Smooth muscle cell (in vitro differentiated cells): ENCODE results near the gene SLIT3. TPM values are rescaled to one million over a fixed set of nuclear protein-coding genes. Genes with fewer than 3 reads are reported as not detected.

Source experiments
- DNase-seq: peaks from one replicate; lab custom pipeline; 2025; ENCODE audit not compliant: unreplicated experiment; lab: John Stamatoyannopoulos, UW
- H2AFZ ChIP-seq: fragments of 200-600 bp; sonication (generic); 2 replicates; pipeline ENCODE4 v1.6.0; 2016; ENCODE audit warnings: antibody characterized with exemption, low read depth, mild to moderate bottlenecking
- H3F3A ChIP-seq: fragments of 200-600 bp; sonication (generic); 2 replicates; pipeline ENCODE4 v1.6.0; 2017; ENCODE audit warnings: antibody characterized with exemption, low read depth
- H3K27ac ChIP-seq: fragments of 200-600 bp; sonication (generic); 2 replicates; pipeline ENCODE4 v1.5.1; 2016; ENCODE audit warnings: low read depth, mild to moderate bottlenecking
- H3K27me3 ChIP-seq: fragments of 200-600 bp; sonication (generic); 2 replicates; pipeline ENCODE4 v1.6.1; 2016; ENCODE audit warnings: low read depth, mild to moderate bottlenecking
- H3K36me3 ChIP-seq: fragments of 200-600 bp; sonication (generic); 2 replicates; pipeline ENCODE4 v1.5.1; 2016; ENCODE audit warnings: low read depth
- H3K4me1 ChIP-seq: fragments of 200-600 bp; sonication (generic); 2 replicates; pipeline ENCODE4 v1.5.1; 2016; ENCODE audit warnings: low read depth
- H3K4me2 ChIP-seq: fragments of 200-600 bp; sonication (generic); 2 replicates; pipeline ENCODE4 v1.6.0; 2016; ENCODE audit warnings: mild to moderate bottlenecking
- H3K4me3 ChIP-seq: fragments of 200-600 bp; sonication (generic); 2 replicates; pipeline ENCODE4 v1.5.1; 2016; ENCODE audit warnings: mild to moderate bottlenecking
- H3K79me2 ChIP-seq: fragments of 200-600 bp; sonication (generic); 2 replicates; pipeline ENCODE4 v1.6.0; 2016; ENCODE audit warnings: low read depth, mild to moderate bottlenecking
- H3K9ac ChIP-seq: fragments of 200-600 bp; sonication (generic); 2 replicates; pipeline ENCODE4 v1.6.0; 2016; ENCODE audit warnings: low read depth
- H3K9me3 ChIP-seq: fragments of 200-600 bp; sonication (generic); replicated peaks from 2 replicates; pipeline ENCODE4 v1.5.1; 2016; ENCODE audit warnings: low read depth
- H4K20me1 ChIP-seq: fragments of 200-600 bp; sonication (generic); 2 replicates; pipeline ENCODE4 v1.6.0; 2016; ENCODE audit warnings: low read depth
- CTCF ChIP-seq: fragments of 200-600 bp; sonication (generic); IDR thresholded peaks from 2 replicates; pipeline ENCODE4 v1.5.1; 2017; ENCODE audit warnings: borderline replicate concordance, mild to moderate bottlenecking, antibody characterized with exemption; ENCODE audit not compliant: insufficient read depth, poor library complexity, severe bottlenecking
- WGBS: methylation state at CpG from one replicate; pipeline ENCODE4 v1.1.7; 2016; ENCODE audit warnings: low lambda C conversion rate; 5-methylcytosine and 5-hydroxymethylcytosine counted together
- polyA plus RNA-seq: library from polyadenylated mRNA; unstranded; fragments of >200 nt; fragmentation: Nextera tagmentation; extraction: Ambion mirVana; gene quantifications from 2 replicates; pipeline ENCODE4 v1.2.1, GENCODE V29; 2016
- total RNA-seq: library from RNA; depleted of rRNA; stranded (reverse); fragments of >200 nt; gene quantifications from 2 replicates; pipeline ENCODE4 v1.2.3, GENCODE V29; 2014

The SLIT3 gene
- total and polyA plus RNA-seq, 2 experiments from 2014 or later, result 25.4 to 29.5 TPM

- H3K4me3 ChIP-seq, result no peak overlapping the region
- no peak overlapping the region for H3K9ac ChIP-seq
- H3K79me2 ChIP-seq, result no peaks in the 10 kb centered on the region
- no peak overlapping the region for H2AFZ ChIP-seq
- no peak overlapping the region for H3K27ac ChIP-seq
- no peak overlapping the region for H3K4me2 ChIP-seq
- H3K27me3 ChIP-seq, result peaks cover 12% of the 10 kb centered on the region
- no peaks in the 10 kb centered on the region for H3K9me3 ChIP-seq
- H4K20me1 ChIP-seq, result no peaks in the 10 kb centered on the region
- 92% methylated on average over 2 of the region's 2 CpGs for WGBS
- no peaks in the 10 kb centered on the region for H3K4me1 ChIP-seq
- TF ChIP-seq CTCF, result no peak
- H3F3A ChIP-seq, result no peaks in the 10 kb centered on the region
- no peak for DNase-seq
- H3K36me3 ChIP-seq, result no peaks in the 10 kb centered on the region
Observed at GRCh38 chr5:168991311-168991710, 309.6 kb downstream of the SLIT3 start.

- H3K9ac ChIP-seq, result no peak overlapping the region
- H3K36me3 ChIP-seq, result no peaks in the 10 kb centered on the region
- H3K4me1 ChIP-seq, result no peaks in the 10 kb centered on the region
- no peak overlapping the region for H3K27ac ChIP-seq
- H3K27me3 ChIP-seq, result peaks cover 12% of the 10 kb centered on the region
- no peaks in the 10 kb centered on the region for H3F3A ChIP-seq
- no peaks in the 10 kb centered on the region for H3K79me2 ChIP-seq
- TF ChIP-seq CTCF, result no peak
- 92% methylated on average over 4 of the region's 4 CpGs for WGBS
- H3K4me2 ChIP-seq, result no peak overlapping the region
- no peaks in the 10 kb centered on the region for H4K20me1 ChIP-seq
- no peak overlapping the region for H3K4me3 ChIP-seq
- H2AFZ ChIP-seq, result no peak overlapping the region
- no peaks in the 10 kb centered on the region for H3K9me3 ChIP-seq
- no peak for DNase-seq
Observed at GRCh38 chr5:168990679-168991078, 310.3 kb downstream of the SLIT3 start.

GRCh38 chr5:168989731-168990505 lies 311.0 kb downstream of the SLIT3 start:
- Histone ChIP-seq H3K4me2 (no peak overlapping the region), H4K20me1 (no peaks in the 10 kb centered on the region), H2AFZ (no peak overlapping the region), H3K9ac (no peak overlapping the region), H3K27me3 (peaks cover 12% of the 10 kb centered on the region), H3K4me1 (no peaks in the 10 kb centered on the region), H3K79me2 (no peaks in the 10 kb centered on the region), H3K27ac (no peak overlapping the region), H3K36me3 (no peaks in the 10 kb centered on the region), H3K4me3 (no peak overlapping the region), H3F3A (no peaks in the 10 kb centered on the region), H3K9me3 (no peaks in the 10 kb centered on the region)
- TF ChIP-seq CTCF, result no peak
- WGBS, result 86% methylated on average over 8 of the region's 8 CpGs
- DNase-seq, result no peak

GRCh38 chr5:168988699-168989098 lies 312.2 kb downstream of the SLIT3 start:
- Histone ChIP-seq H3K9ac (no peak overlapping the region), H3K79me2 (no peaks in the 10 kb centered on the region), H3K27ac (no peak overlapping the region), H4K20me1 (no peaks in the 10 kb centered on the region), H3K27me3 (peaks cover 12% of the 10 kb centered on the region), H3K36me3 (no peaks in the 10 kb centered on the region), H2AFZ (no peak overlapping the region), H3K9me3 (no peaks in the 10 kb centered on the region), H3K4me1 (no peaks in the 10 kb centered on the region), H3K4me2 (no peak overlapping the region), H3F3A (no peaks in the 10 kb centered on the region), H3K4me3 (no peak overlapping the region)
- no peak for TF ChIP-seq CTCF
- no peak for DNase-seq
- 88% methylated on average over 2 of the region's 2 CpGs for WGBS
